SW 1271 (cell line): ENCODE results near the gene ALG1L2.
"Not testable (repeated sequence)": the region's sequence is repeated elsewhere in the genome, so short reads cannot be mapped to it uniquely, and the experiment has no call there.

Source experiments
- DNase-seq, 2 experiments: peaks; one replicate each; lab custom pipeline; 2025; lab: John Stamatoyannopoulos, UW

Gene ALG1L2

GRCh38 chr3:130081351-130081881, at the start of gene ALG1L2:
Gene ALG1L2, plus strand, starts transcription at chr3:130081831. Its CDS starts 186 bp downstream, at chr3:130082017.
- DNase-seq: no peak

DNA sequence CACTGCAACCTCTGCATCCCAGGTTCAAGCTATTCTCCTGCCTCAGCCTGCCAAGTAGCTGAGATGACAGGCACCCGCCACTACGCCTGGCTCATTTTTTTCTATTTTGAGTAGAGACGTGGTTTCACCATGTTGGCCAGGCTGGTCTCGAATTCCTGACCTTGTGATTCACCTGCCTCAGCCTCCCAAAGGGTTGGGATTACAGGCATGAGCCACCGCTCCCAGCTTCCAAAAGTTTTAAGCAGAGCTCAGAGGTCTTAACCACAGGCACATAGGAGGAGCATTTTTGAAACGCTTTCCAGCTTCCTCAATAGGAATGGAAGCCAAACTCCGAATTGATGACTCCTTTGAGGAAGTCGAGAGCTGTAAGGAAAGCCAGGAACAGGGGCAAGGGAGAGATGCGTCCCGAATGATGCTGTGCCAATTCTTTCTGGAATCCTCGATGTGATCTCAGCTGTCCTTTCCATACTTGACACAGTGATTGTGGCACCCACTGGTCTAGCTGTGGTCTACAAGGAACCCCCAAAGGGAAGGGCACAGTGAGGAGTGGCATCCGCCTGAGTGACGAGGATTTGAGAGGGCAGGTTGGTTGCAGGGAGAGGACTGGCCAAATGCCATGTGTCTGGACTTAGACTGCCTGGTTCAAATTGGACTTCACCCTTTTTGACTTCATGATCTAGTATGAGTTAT, 44.4 kb upstream of the ALG1L2 start:
- not testable (repeated sequence) for DNase-seq

DNA sequence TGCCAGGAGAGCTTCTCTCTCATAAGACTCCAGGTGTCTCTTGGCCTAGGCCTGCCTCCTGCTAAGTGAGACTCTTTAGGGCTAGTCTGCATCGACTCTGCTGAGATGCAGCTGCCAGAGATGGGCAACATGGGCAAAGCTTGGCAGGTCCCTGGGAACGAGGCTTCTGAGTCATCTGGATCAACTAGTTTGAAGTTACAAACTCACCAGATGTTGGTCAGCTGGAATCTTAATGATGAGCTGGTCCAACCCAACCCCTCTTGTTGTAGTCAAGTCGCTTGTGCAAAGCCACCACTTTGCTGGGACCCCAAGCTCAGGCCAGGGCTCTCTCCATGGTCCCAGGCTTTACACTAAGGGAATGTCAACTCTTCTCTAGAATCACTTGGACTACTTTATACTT, 38.9 kb upstream of the ALG1L2 start:
- DNase-seq: not testable (repeated sequence)

- not testable (repeated sequence) for DNase-seq
Observed at GRCh38 chr3:130043658-130044057, 38.0 kb upstream of the ALG1L2 start.

DNA sequence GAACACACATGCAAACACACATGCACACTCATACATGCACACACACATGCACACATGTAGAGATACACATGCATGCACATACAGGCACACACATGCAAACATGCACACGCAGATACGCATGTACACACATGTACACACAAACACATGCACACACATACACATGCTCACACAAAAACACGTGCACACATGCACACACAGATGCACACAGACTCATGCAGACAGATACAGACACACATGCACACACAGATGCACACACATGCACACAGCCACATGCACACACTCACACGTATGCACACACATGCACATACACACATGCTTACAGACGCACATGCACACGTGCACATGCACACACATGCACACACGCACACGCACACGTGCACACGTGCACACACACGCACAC, 37.3 kb upstream of the ALG1L2 start:
- DNase-seq: no peak

DNA sequence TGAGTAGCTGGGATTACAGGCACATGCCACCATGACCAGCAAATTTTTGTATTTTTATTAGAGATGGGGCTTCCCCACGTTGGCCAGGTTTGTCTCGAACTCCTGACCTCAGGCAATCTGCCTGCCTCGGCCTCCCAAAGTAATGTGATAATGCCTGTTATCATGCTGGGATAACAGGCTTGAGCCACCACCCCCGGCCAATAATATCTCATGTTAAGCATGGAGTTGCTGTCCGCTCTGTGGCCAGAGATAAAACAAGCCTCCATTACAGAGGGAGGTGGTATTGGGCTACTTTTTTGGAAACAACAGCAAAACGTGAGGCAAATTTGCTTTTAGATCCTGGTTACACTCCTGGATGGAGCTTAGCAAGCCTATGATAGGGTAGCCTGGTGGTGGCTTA, 32.9 kb upstream of the ALG1L2 start:
- no peak for DNase-seq

GRCh38 chr3:130052366-130052765, 29.3 kb upstream of the ALG1L2 start:
- not testable (repeated sequence) for DNase-seq

GRCh38 chr3:130052965-130053364, 28.7 kb upstream of the ALG1L2 start:
- DNase-seq: not testable (repeated sequence)

DNA sequence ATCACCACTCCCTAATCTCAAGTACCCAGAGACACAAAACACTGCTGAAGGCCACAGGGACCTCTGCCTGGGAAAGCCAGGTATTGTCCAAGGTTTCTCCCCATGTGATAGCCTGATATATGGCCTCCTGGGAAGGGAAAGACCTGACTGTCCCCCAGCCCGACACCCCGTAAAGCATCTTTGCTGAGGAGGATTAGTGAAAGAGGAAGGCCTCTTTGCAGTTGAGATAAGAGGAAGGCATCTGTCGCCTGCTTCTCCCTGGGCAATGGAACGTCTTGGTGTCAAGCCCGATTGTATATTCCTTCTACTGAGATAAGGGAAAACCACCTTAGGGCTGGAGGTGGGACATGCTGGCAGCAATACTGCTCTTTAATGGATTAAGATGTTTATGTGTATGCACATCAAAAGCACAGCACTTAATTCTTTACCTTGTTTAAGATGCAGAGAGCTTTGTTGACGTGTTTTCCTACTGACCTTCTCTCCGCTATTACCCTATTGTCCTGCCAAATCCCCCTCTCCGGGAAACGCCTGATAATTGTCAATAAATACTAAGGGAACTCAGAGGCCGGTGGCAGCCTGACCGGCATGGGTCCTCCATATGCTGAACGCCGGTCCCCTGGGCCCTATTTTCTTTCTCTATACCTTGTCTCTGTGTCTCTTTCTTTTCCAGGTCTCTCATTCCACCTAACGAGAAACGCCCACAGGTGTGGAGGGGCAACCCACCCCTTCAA, 23.9 kb upstream of the ALG1L2 start:
- DNase-seq: not testable (repeated sequence)

GRCh38 chr3:130058267-130058657, 23.4 kb upstream of the ALG1L2 start:
- DNase-seq: not testable (repeated sequence)

- not testable (repeated sequence) for DNase-seq
Observed at GRCh38 chr3:130058716-130059115, 22.9 kb upstream of the ALG1L2 start.

- DNase-seq: not testable (repeated sequence)
Observed at GRCh38 chr3:130059162-130059561, 22.5 kb upstream of the ALG1L2 start.

DNA sequence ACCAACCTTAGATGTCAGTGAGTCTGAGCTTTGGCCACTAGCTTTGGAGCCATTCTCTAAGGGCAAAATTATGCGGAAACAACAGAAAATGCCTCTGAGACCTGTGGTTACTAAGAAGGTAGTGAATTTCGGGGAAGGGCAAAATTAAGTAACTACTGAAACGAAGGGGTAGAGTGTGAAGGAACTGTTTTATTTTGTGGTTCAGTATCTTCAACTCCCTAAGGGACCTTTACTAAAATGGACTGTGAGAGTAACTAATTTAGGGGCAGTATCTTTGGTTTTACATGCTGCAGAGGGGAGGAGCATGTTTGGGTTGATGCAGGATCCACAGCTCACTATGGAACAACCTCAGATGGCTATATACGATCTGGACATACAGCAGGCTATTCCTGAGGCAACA, 8.0 kb upstream of the ALG1L2 start:
- no peak for DNase-seq

DNA sequence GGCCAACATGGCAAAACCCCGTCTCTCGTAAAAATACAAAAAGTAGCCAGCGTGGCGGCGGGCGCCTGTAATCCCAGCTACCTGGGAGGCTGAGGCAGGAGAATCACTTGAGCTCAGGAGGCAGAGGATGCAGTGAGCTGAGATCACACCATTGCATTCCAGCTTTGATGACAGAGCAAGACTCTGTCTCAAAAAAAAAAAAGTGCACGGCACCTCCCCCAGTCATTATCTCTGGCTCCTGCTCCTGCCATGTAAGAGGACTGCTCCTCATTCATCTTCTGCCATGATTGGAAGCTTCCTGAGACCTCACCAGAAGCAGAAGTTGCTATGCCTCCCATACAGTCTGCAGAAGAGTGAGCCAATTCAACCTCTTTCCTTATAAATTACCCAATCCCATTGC, 4.0 kb upstream of the ALG1L2 start:
- DNase-seq: no peak

GRCh38 chr3:130083363-130084090, 1.9 kb downstream of the ALG1L2 start:
- not testable (repeated sequence) for DNase-seq

DNA sequence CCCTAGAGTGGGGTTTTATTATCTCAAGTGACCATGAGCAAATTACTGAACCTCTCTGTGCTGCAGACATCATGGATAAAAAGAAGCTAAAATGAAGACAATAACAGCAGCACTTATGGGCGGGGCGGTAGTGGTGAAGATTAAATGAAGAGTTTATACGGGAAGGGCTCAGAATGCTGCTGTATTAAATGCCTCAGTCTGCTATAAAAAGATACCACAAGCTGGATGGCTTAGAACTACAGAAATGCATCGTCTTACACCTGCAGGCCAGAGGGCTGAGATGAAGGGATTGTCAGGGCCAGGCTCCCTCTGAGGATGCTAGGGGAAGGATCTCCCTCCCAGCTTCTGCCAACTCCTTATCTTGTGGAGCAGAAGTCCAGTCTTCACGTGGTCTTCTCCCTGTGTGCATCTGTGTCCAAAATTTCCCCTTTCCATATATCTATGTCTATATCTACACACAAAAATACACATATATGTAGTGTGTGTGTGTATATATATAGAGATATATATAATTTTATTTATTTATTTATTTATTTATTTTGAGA, 2.9 kb downstream of the ALG1L2 start:
- no peak for DNase-seq

- no peak for DNase-seq
Observed at GRCh38 chr3:130085881-130086280, 4.2 kb downstream of the ALG1L2 start.

GRCh38 chr3:130086628-130087027, 5.0 kb downstream of the ALG1L2 start:
- DNase-seq: not testable (repeated sequence)

GRCh38 chr3:130088061-130088460, 6.4 kb downstream of the ALG1L2 start:
- no peak for DNase-seq

GRCh38 chr3:130090681-130091080, 9.1 kb downstream of the ALG1L2 start:
- DNase-seq: not testable (repeated sequence)

- DNase-seq: no peak
Observed at GRCh38 chr3:130091958-130092357, 10.3 kb downstream of the ALG1L2 start.

DNA sequence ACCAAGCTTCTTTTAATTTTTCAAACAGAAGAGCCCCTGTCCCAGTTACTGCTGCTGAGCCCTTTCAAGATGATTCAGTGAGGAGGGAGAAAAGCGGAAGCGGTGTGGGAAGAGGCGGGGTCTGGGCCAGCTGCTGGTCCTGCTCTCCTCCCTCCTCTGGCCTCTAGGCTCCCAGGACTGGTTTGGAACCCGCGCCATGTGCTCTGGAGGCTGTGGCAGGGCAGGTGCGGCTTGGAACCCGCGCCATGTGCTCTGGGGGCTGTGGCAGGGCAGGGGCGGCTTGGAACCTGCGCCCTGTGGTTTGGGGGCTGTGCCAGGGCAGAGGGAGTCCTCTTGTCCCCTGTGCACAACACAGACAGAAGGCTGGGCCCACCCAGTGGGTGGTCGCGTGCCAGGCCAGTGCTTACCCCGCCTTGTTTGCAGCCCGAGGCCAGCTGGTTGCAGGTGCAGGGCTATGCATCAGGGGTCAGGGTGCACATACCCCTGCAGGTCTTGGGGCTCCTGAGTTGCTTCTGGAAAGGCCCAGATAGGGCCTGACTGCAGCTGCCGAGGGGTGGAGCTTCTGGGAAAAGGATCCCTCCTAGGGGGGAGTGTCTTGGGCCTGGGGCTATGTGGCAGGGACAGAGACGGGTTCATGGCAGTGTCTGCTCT, 12.2 kb downstream of the ALG1L2 start:
- no peak for DNase-seq
